Tibial nerve (tissue), 4 donors: ENCODE measurements around the gene PCYT1A. TPM values are rescaled to one million over a fixed set of nuclear protein-coding genes. Genes with fewer than 3 reads are reported as not detected.

Experiments used
- DNase-seq, 2 donors: peaks; one replicate each; pipeline ENCODE4 v3.0.0-alpha.2; 2019; ENCODE audit warnings: low spot score in 2 of 2
- H3K27ac ChIP-seq, 4 donors: fragments of 200-600 bp; sonication (generic) in 3 of 4; one replicate each; pipeline ENCODE4 v1.5.1; 2017 to 2019; ENCODE audit warnings: mild to moderate bottlenecking in 1 of 4
- H3K27me3 ChIP-seq, 2 donors: fragments of 200-600 bp; sonication (generic) in 1 of 2; one replicate each; pipeline versions ENCODE4 v1.5.1 to v1.6.0; 2017 to 2019
- H3K36me3 ChIP-seq, 3 donors: fragments of 200-600 bp; sonication (generic); one replicate each; pipeline ENCODE4 v1.5.1; 2018 to 2019
- H3K4me1 ChIP-seq, 4 donors: fragments of 200-600 bp; sonication (generic) in 3 of 4; one replicate each; pipeline ENCODE4 v1.5.1; 2017 to 2019
- H3K4me3 ChIP-seq, 4 donors: fragments of 200-600 bp; sonication (generic) in 3 of 4; one replicate each; pipeline ENCODE4 v1.5.1; 2017 to 2019; ENCODE audit warnings: mild to moderate bottlenecking in 1 of 4, moderate library complexity in 1 of 4
- H3K9me3 ChIP-seq, 4 donors: fragments of 200-600 bp; sonication (generic) in 3 of 4; one replicate each; pipeline ENCODE4 v1.5.1; 2017 to 2019
- CTCF ChIP-seq, 5 experiments: fragments of 200-600 bp in 3 of 5; fragments of 450-650 bp in 2 of 5; sonication (generic) in 3 of 5; IDR thresholded peaks; one replicate each; pipeline ENCODE4 v1.5.1; 2016 to 2019; ENCODE audit warnings: antibody characterized with exemption in 5 of 5, mild to moderate bottlenecking in 3 of 5, moderate library complexity in 2 of 5
- EP300 ChIP-seq, 2 donors: sonication (generic); formaldehyde crosslinking; IDR thresholded peaks; one replicate each; pipeline ENCODE4 v1.6.1; 2017; ENCODE audit warnings: antibody characterized with exemption in 2 of 2, mild to moderate bottlenecking in 1 of 2
- POLR2A ChIP-seq, 2 donors: fragments of 450-650 bp; IDR thresholded peaks; one replicate each; pipeline ENCODE4 v1.6.1; 2017; ENCODE audit warnings: antibody characterized with exemption in 2 of 2, mild to moderate bottlenecking in 2 of 2, moderate library complexity in 2 of 2
- WGBS, 2 donors: methylation state at CpG; one replicate each; pipeline ENCODE4 v1.1.5; 2018; 5-methylcytosine and 5-hydroxymethylcytosine counted together
- total RNA-seq, 4 donors: library from RNA; depleted of rRNA; stranded (reverse); fragments of >200 nt; gene quantifications; one replicate each; pipeline ENCODE4 v1.1.0, GENCODE V29; 2016

The PCYT1A gene
- total RNA-seq, 4 donors from 2014 or later = 51.9 to 98.1 (median 73.0) TPM

GRCh38 chr3:196193133-196193735 lies 94.3 kb downstream of the PCYT1A start:
- WGBS, 2 donors = 69 to 77% methylated on average over 15 of the region's 15 CpGs
- Histone ChIP-seq H3K4me3 (no peak overlapping the region), H3K9me3 (no peaks in the 10 kb centered on the region), H3K4me1 (peaks cover 0 to 26% (median 3%) of the 10 kb centered on the region in 4 donors), H3K27ac (peak overlapping the region in 2 of 4 donors; percentile 36 to 73), H3K27me3 (no peaks in the 10 kb centered on the region), H3K36me3 (no peaks in the 10 kb centered on the region)
- DNase-seq = no peak
- no peak for TF ChIP-seq POLR2A (IDR thresholded peaks at IDR 0.05)
- TF ChIP-seq EP300 (IDR thresholded peaks at IDR 0.05) = no peak
- no peak for TF ChIP-seq CTCF (IDR thresholded peaks at IDR 0.05)

GRCh38 chr3:196192524-196193051 lies 94.9 kb downstream of the PCYT1A start:
- H3K9me3 ChIP-seq = no peaks in the 10 kb centered on the region
- H3K4me3 ChIP-seq = no peak overlapping the region
- WGBS, 2 donors = 52 to 54% methylated on average over 14 of the region's 14 CpGs
- no peak for DNase-seq
- H3K27me3 ChIP-seq = no peaks in the 10 kb centered on the region
- H3K27ac ChIP-seq = peak overlapping the region in 2 of 4 donors; percentile 2 to 73
- H3K4me1 ChIP-seq = peaks cover 0 to 26% (median 3%) of the 10 kb centered on the region in 4 donors
- TF ChIP-seq EP300 (IDR thresholded peaks at IDR 0.05) (no peak), POLR2A (IDR thresholded peaks at IDR 0.05) (no peak), CTCF (IDR thresholded peaks at IDR 0.05) (no peak)
- no peaks in the 10 kb centered on the region for H3K36me3 ChIP-seq

GRCh38 chr3:196192036-196192523 lies 95.4 kb downstream of the PCYT1A start:
- WGBS, 2 donors = 65 to 74% methylated on average over 9 to 11 of the region's 11 CpGs
- no peak for TF ChIP-seq CTCF (IDR thresholded peaks at IDR 0.05)
- no peak for TF ChIP-seq EP300 (IDR thresholded peaks at IDR 0.05)
- H3K27ac ChIP-seq = peak overlapping the region in 2 of 4 donors; percentile 2 to 73

GRCh38 chr3:196189566-196190347 lies 97.8 kb downstream of the PCYT1A start:
- no peaks in the 10 kb centered on the region for H3K36me3 ChIP-seq
- no peaks in the 10 kb centered on the region for H3K27me3 ChIP-seq
- no peak overlapping the region for H3K4me3 ChIP-seq
- TF ChIP-seq CTCF (IDR thresholded peaks at IDR 0.05) (no peak), POLR2A (IDR thresholded peaks at IDR 0.05) (no peak), EP300 (IDR thresholded peaks at IDR 0.05) (no peak)
- H3K27ac ChIP-seq = peak overlapping the region in 1 of 4 donors; percentile 30
- peaks cover 0 to 32% (median 7%) of the 10 kb centered on the region in 4 donors for H3K4me1 ChIP-seq
- 79 to 81% methylated on average over 11 to 16 of the region's 16 CpGs for WGBS, 2 donors
- H3K9me3 ChIP-seq = no peaks in the 10 kb centered on the region
- DNase-seq = no peak

More at GRCh38 chr3:196192036-196192523, 95.4 kb downstream of the PCYT1A start:
- peaks cover 0 to 29% (median 3%) of the 10 kb centered on the region in 4 donors for H3K4me1 ChIP-seq
- no peaks in the 10 kb centered on the region for H3K9me3 ChIP-seq
- no peak overlapping the region for H3K4me3 ChIP-seq
- no peaks in the 10 kb centered on the region for H3K27me3 ChIP-seq
- H3K36me3 ChIP-seq = no peaks in the 10 kb centered on the region
- no peak for DNase-seq
